Activated CD8-positive, alpha-beta memory T cell treated with anti-CD3 and anti-CD28 coated beads for 1 hour (primary cell): ENCODE results near the gene PTGIS.
"Not testable (repeated sequence)": the region's sequence is repeated elsewhere in the genome, so short reads cannot be mapped to it uniquely, and the experiment has no call there.

Experiments used
- DNase-seq, 2 donors: peaks; one replicate each; pipeline ENCODE4 v3.0.0-alpha.2; 2020; ENCODE audit warnings: low read depth in 1 of 2; ENCODE audit errors: extremely low read depth in 1 of 2

Gene PTGIS

GRCh38 chr20:49567421-49568277, at the start of gene PTGIS:
PTGIS (minus strand) TSS chr20:49568137; CDS start chr20:49568116, 21 bp downstream.
- no peak for DNase-seq

GRCh38 chr20:49617394-49617793, 49.5 kb upstream of the PTGIS start:
- DNase-seq: not testable (repeated sequence)

- DNase-seq: no peak
Observed at GRCh38 chr20:49616154-49617007, 48.4 kb upstream of the PTGIS start.

GRCh38 chr20:49615401-49616153, 47.6 kb upstream of the PTGIS start:
- DNase-seq: no peak

GRCh38 chr20:49615051-49615400, 47.1 kb upstream of the PTGIS start:
- not testable (repeated sequence) for DNase-seq

- DNase-seq: no peak
Observed at GRCh38 chr20:49614338-49615050, 46.6 kb upstream of the PTGIS start.

GRCh38 chr20:49612127-49612738, 44.3 kb upstream of the PTGIS start:
- DNase-seq: no peak

GRCh38 chr20:49611539-49612126, 43.7 kb upstream of the PTGIS start:
- not testable (repeated sequence) for DNase-seq

GRCh38 chr20:49610691-49611538, 43.0 kb upstream of the PTGIS start:
- DNase-seq: peak in 1 of 2 donors; percentile 55

- DNase-seq: peak; percentile 44 to 66
Observed at GRCh38 chr20:49608752-49609670, 41.1 kb upstream of the PTGIS start.

GRCh38 chr20:49607568-49607967, 39.6 kb upstream of the PTGIS start:
- DNase-seq: no peak

GRCh38 chr20:49603209-49603627, 35.3 kb upstream of the PTGIS start:
- no peak for DNase-seq

- DNase-seq: no peak
Observed at GRCh38 chr20:49602345-49603208, 34.6 kb upstream of the PTGIS start.

- no peak for DNase-seq
Observed at GRCh38 chr20:49601153-49601924, 33.4 kb upstream of the PTGIS start.

- no peak for DNase-seq
Observed at GRCh38 chr20:49599746-49600113, 31.8 kb upstream of the PTGIS start.

GRCh38 chr20:49597825-49598395, 30.0 kb upstream of the PTGIS start:
- DNase-seq: no peak
